ENCODE results near the gene TRIM33. TPM values are rescaled to one million over a fixed set of nuclear protein-coding genes. Genes with fewer than 3 reads are reported as not detected.

The TRIM33 gene
- total RNA-seq, 4 donors from 2014 or later, result 50.8 to 68.2 (median 53.4) TPM

- H3K27me3 ChIP-seq, result no peaks in the 10 kb centered on the region
- H3K4me1 ChIP-seq, result peaks cover 0 to 68% (median 23%) of the 10 kb centered on the region in 4 donors
- no peaks in the 10 kb centered on the region for H3K36me3 ChIP-seq
- no peak overlapping the region for H3K27ac ChIP-seq
- DNase-seq (ENCODE audit: low spot score in 2 of 2), result no peak
- TF ChIP-seq CTCF (IDR thresholded peaks at IDR 0.05) (no peak), POLR2A (IDR thresholded peaks at IDR 0.05) (no peak), EP300 (IDR thresholded peaks at IDR 0.05) (no peak)
- no peak overlapping the region for H3K4me3 ChIP-seq
- no peaks in the 10 kb centered on the region for H3K9me3 ChIP-seq
- WGBS, 2 donors, result 52% methylated on average over 2 of the region's 2 CpGs
Observed at GRCh38 chr1:114508386-114508898, 2.6 kb downstream of the TRIM33 start.

- H3K4me3 ChIP-seq, result no peak overlapping the region
- no peaks in the 10 kb centered on the region for H3K36me3 ChIP-seq
- 52 to 55% methylated on average over 3 of the region's 3 CpGs for WGBS, 2 donors
- no peak for DNase-seq (ENCODE audit: low spot score in 2 of 2)
- no peaks in the 10 kb centered on the region for H3K27me3 ChIP-seq
- H3K9me3 ChIP-seq, result no peaks in the 10 kb centered on the region
- no peak overlapping the region for H3K27ac ChIP-seq
- TF ChIP-seq POLR2A (IDR thresholded peaks at IDR 0.05) (no peak), EP300 (IDR thresholded peaks at IDR 0.05) (no peak), CTCF (IDR thresholded peaks at IDR 0.05) (no peak)
- H3K4me1 ChIP-seq, result peaks cover 0 to 67% (median 23%) of the 10 kb centered on the region in 4 donors
Observed at GRCh38 chr1:114507513-114507912, 3.5 kb downstream of the TRIM33 start.

GRCh38 chr1:114505148-114505561 lies 5.8 kb downstream of the TRIM33 start:
- Histone ChIP-seq H3K4me1 (peaks cover 0 to 72% (median 28%) of the 10 kb centered on the region in 4 donors), H3K27ac (no peak overlapping the region)
- no peak for DNase-seq (ENCODE audit: low spot score in 2 of 2)

GRCh38 chr1:114503916-114504422 lies 7.0 kb downstream of the TRIM33 start:
- WGBS, 2 donors, result 56 to 59% methylated on average over 7 of the region's 7 CpGs
- Histone ChIP-seq H3K4me1 (peaks cover 0 to 61% (median 19%) of the 10 kb centered on the region in 4 donors), H3K27me3 (no peaks in the 10 kb centered on the region), H3K27ac (peak overlapping the region in 1 of 4 donors; percentile 33), H3K36me3 (no peaks in the 10 kb centered on the region), H3K4me3 (no peak overlapping the region), H3K9me3 (no peaks in the 10 kb centered on the region)
- no peak for TF ChIP-seq POLR2A (IDR thresholded peaks at IDR 0.05)
- no peak for DNase-seq (ENCODE audit: low spot score in 2 of 2)

More at GRCh38 chr1:114505148-114505561, 5.8 kb downstream of the TRIM33 start:
- no peak overlapping the region for H3K4me3 ChIP-seq
- H3K9me3 ChIP-seq, result no peaks in the 10 kb centered on the region
- H3K36me3 ChIP-seq, result no peaks in the 10 kb centered on the region
- TF ChIP-seq CTCF (IDR thresholded peaks at IDR 0.05) (no peak), EP300 (IDR thresholded peaks at IDR 0.05) (no peak), POLR2A (IDR thresholded peaks at IDR 0.05) (no peak)
- WGBS, 2 donors, result 71 to 76% methylated on average over 2 of the region's 2 CpGs
- no peaks in the 10 kb centered on the region for H3K27me3 ChIP-seq

- H3K4me1 ChIP-seq, result peaks cover 0 to 42% (median 7%) of the 10 kb centered on the region in 4 donors
- no peaks in the 10 kb centered on the region for H3K27me3 ChIP-seq
- no peak for DNase-seq (ENCODE audit: low spot score in 2 of 2)
- no peaks in the 10 kb centered on the region for H3K9me3 ChIP-seq
- TF ChIP-seq CTCF (IDR thresholded peaks at IDR 0.05) (no peak), EP300 (IDR thresholded peaks at IDR 0.05) (no peak), POLR2A (IDR thresholded peaks at IDR 0.05) (no peak)
- H3K27ac ChIP-seq, result no peak overlapping the region
- no peaks in the 10 kb centered on the region for H3K36me3 ChIP-seq
- no peak overlapping the region for H3K4me3 ChIP-seq
Observed at GRCh38 chr1:114502080-114502479, 8.9 kb downstream of the TRIM33 start.

Measured in tibial nerve (tissue), 4 donors.